ENCODE measurements around the gene TGM1. TPM values are rescaled to one million over a fixed set of nuclear protein-coding genes. Genes with fewer than 3 reads are reported as not detected.
A peak's percentile ranks its signal among the peaks of the same experiment; 100 is the strongest.
"Not testable (repeated sequence)": the region's sequence is repeated elsewhere in the genome, so short reads cannot be mapped to it uniquely, and the experiment has no call there.

Gene TGM1
- total RNA-seq, 1 donor from 2014 or later: 0.64 TPM

DNA sequence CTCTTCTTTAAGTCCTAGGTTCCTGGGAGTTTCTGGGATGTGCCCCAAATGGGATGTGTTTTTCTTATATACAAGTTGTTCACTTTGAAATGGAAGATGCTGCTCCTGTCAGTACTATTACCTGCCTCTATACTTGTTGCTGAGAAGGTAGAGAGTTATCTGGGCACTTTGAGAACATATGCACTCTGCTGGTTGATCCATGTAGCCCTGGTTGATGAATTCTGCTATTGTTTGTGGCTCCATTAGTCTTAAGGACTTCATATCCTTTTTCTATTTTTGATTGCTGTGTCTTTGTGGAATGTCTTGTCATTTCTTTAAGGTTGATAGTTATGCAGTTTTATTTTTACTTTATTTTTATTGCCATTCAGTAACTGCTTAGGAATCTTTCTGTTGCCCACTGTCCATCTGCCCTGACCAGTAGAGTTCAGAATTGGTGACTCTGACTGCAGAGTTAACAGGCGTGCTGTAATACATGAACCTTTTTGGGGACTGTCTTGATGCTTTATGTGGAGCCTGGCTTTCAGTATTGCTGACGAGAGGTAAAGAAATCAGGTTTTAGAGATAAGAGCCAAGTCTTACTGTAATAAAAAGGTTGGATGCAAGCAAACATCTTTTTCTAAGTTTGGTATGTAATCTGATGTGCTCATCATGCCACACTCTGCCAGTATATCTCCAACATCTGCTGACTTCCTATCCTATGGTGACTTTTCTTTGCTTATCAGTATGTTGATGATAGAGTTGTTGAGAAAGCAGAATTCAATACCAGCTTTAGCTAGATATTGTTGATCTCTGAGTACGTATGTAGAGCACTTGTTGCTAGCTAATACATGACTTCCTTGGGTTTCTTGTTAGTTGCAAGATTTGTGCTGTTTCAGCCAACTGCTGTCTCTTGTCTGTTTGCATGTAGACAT lies 28.6 kb downstream of the TGM1 start:
- no peak for DNase-seq (ENCODE audit: low read depth in 2 of 2)

DNA sequence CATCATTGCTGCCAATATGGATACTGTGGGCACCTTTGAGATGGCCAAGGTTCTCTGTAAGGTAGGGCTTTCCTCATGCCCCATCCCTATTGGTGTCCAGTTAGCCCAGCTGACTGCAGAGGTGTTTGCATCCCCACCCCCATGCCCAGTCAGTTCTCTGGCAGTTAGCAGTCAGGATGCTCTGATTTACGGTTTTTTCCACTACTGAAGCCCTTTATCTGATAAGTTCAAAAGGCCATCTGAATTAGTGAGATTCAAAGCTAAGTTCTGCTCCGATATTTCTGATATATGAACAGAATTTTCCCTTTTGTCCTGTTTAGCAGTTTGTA lies 29.5 kb downstream of the TGM1 start:
- peak; percentile 24 to 47 for DNase-seq (ENCODE audit: low read depth in 2 of 2)

DNA sequence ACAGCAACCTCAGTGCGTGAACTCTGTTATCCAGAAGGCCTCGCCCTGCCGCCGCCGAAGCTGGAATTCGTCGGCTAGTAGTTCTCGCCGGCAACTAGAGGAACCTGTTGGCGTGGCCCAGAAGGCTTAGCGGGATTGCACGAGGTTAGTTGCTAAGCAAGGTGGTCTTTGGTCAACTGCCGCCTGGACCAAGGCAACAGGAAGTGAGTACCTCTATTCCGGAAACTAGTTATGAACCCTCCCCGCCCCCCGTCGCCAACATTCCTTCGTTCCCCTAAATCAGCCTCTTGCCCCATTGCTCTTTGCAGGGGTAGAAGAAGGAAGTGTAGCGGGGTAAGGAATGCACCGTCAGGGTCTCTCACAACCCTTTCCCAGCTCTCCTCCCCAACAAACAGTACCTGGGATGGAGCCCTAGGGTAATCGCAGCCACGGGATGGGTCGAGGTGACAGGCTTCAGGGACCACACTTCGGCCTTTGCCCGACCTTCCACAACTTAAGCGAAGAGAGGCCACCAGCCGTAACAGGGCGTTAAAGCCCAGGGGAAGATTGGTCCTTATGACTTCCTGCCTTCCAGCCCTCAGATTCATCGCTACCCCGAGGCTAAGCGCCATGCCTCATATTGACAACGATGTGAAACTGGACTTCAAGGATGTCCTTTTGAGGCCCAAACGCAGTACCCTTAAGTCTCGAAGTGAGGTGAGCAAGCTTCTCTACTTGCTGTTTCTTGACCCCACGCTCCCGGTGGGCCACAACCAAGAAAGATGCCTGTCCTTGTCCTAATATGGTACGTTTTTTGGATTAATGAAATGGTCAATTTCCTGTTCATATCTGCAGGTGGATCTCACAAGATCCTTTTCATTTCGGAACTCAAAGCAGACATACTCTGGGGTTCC lies 30.1 kb downstream of the TGM1 start, which contains the start of gene GMPR2:
TSS of gene GMPR2 (plus strand) at position 285 of the 893 bp plus-strand sequence. CDS start at position 610, 325 bp downstream.
- peak in 1 of 2 donors; percentile 24 for DNase-seq (ENCODE audit: low read depth in 2 of 2)

DNA sequence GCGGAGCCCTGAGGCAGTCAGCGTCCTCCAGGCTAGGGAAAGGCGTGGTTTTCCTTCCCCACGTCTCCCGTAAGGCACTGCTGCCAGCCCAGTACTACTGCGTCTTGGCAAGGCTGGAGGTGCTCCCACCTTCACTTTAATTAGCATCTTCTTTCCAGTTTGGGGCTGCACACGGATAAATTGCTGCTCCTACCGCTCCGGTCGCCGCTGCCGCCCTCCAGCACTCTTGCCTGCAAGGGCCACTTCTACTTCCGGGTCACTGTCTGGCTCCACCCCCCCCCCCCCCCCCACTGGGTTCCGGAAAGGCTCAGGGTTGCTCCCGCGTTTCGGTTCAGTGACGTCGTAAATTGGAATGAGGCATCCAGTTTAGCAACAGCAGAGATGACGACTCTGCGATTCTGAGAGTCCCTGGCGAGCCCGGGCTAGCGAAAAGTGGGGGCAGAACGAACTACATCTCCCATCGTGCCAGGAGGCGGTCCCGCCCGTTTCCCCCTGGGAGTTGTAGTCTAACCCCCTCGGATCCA lies 30.8 kb downstream of the TGM1 start, which contains the start of gene NEDD8:
TSS of gene NEDD8 (minus strand) at position 247 of the 524 bp plus-strand sequence. CDS start at position 147, 100 bp downstream.
- peak; percentile 93 to 96 for DNase-seq (ENCODE audit: low read depth in 2 of 2)

DNA sequence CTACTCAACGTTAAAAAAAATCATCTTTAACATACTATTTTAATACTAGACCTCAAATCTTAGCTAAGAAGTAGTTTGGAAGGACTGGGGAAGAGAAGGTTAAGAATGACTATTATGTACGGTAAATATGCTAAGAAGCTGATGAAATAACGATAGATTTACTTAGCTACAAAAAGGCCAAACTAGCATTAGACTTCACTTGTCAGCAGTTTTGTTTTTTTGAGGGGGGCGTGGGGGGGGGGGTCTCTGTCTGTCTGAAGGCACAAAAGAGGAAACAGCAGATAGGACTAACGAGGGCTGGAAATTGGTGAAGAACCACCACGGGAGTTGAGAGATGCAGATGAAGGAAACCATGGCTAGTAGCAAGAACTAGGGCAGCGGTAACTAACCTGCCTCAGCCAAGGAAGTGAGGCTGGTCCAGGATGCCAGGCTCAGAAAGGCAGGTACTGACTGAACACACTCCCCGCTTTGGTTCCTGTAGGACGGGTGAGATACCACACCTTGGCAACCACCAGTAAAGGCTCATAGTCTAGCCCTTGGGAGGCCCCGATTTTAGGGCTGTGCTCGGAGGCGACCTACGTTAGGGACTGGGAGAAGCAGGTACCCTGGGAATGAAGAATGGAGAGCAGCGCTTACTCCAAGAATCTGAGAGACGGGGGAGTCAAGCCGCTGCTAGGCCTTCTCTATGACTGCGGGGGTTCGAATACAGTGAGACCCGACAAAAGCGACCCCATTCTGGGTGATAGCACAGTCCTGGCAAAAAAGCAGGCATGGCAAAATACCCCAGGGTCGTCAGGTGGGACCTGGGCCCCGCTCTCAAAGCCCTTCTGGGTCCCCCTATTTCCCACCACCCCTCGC lies 31.5 kb downstream of the TGM1 start:
- peak in 1 of 2 donors; percentile 17 for DNase-seq (ENCODE audit: low read depth in 2 of 2)

DNA sequence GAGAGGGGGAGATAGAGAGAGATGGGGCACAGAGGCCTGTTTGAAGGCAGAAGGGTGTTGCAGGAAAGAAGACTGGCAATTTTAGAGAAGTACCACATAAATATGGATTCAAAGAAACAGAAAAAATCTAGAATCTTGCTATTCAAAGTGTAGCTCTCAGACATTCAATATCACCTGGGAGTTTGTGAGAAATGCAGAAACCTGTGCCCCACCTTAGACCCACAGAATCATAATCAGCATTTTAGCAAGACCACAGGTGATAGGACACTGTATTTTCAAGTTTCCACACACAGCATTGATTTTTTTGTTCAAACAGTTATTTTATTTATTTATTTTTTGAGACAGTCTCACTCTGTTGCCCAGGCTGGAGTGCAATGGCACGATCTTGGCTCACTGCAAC lies 34.1 kb downstream of the TGM1 start:
- DNase-seq (ENCODE audit: low read depth in 2 of 2): no peak

DNA sequence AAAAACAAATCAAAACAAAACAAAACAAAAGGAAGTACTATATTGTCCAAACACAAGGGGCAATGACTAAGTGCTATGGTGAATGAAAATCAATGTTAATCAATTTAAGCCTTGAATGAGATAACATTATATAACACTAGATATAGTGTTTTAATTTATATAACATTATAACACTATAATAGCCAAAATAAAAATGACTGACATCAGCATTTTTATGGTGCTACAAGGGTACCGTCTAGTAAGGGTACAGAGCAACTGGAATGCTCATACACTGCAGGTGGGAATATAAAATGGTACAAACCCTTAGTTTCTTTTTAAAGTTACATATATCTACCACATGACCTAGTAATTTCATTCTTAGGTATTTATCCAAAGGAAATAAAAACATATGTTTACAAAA lies 36.5 kb downstream of the TGM1 start:
- no peak for DNase-seq (ENCODE audit: low read depth in 2 of 2)

DNA sequence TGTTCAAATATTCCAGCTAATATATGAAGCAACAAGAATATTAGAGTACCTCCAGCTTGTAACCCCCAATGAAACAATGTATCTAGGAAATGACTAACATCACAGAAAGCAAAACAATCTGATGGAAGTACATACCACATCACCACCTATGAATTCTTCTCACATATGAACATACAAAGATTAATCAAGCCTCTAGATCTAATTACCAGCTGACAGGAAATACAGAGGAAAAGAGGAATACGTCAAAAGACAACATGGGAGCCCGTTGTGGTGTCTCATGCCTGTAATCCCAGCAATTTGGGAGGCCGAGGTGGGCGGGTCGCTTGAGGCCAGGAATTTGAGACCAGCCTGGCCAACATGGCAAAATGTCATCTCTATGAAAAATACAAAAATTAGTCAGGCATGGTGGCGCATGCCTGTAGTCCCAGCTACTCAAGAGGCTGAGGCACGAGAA lies 38.3 kb downstream of the TGM1 start:
- DNase-seq (ENCODE audit: low read depth in 2 of 2): peak; percentile 97 to 98

DNA sequence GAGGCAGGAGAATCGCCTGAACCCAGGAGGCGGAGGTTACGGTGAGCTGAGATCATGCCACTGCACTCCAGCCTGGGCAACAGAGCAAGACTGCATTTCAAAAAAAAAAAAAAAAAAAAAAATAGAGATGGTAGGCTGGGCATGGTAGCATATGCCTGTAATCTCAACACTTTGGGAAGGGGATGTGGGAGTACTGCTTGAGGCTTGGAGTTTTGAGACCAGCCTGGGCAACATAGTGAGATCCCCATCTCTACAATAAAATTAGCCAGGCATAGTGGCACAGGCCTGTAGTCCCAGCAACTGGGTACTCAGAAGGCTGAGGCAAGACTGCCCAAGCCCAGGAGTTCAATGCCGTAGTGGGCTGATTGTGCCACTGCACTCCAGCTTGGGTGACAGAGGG lies 40.0 kb downstream of the TGM1 start:
- DNase-seq (ENCODE audit: low read depth in 2 of 2): not testable (repeated sequence)

DNA sequence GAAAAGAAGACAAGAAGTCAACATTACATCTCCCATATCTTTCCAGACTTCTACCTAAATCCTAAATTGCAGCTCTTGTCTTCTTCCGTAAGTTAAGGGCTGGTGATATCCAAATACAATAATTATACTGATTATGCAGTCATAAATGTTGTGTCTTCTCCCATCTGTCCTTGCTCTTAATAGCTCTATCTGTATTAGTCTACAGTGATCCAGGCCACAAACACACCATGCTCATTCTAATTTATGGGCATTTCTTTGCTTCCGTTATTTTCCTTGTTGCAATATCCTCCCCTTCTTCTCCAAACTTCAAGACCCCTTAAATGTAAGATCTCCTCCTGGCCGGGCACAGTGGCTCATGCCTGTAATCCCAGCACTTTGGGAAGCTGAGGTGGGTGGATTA lies 43.5 kb downstream of the TGM1 start:
- DNase-seq (ENCODE audit: low read depth in 2 of 2): no peak

DNA sequence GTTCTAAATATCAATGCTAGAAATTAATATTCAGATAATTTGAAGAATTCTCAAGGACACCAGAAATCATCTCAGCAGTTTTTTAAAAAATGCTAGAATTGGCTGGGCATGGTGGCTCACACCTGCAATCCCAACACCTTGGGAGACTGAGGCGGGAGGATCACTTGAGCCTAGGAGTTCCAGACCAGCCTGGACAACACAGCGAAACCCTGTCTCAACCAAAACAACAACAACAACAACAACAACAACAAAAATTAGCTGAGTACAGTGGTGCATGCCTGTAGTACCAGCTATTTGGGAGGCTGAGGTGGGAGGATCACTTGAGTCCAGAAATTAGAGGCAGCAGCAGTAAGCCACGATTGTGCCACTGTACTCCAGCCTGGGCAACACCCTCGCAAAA lies 43.9 kb downstream of the TGM1 start:
- no peak for DNase-seq (ENCODE audit: low read depth in 2 of 2)

DNA sequence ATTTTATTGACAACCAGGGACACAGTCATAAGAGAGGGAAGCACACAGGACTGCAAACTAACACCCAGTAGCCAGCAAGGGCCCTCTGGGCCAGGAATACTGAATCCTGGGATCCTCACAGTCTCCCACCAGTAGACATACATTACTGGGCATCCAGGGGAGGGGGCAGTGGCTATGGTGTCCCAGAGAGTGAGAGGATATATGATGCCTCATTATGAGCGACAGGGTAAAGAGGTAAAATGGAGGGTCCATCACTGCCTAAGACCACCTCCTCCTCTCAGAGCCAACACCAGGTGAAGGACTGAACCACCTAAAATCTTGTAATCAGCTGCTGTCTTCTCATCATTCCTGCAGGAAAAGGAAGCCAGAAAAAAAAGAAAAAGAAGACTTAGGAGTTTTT lies 46.1 kb downstream of the TGM1 start:
- not testable (repeated sequence) for DNase-seq (ENCODE audit: low read depth in 2 of 2)

DNA sequence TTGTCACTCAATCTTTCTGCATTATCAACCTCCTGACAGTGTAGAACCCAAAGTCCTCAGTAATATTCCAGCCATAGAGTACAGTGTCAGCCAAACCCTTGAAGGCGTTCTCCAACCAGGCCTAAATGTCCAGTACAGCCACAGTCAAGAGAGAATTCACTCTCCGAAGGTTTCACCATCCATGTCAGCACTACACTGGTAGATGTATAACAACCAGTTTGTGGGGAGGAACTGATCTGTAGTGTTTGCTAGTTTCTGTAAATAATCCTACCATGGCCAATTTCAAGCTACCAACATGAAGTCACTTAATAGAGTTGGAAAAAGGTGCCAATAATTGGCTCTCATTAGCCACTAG lies 46.7 kb downstream of the TGM1 start:
- no peak for DNase-seq (ENCODE audit: low read depth in 2 of 2)

DNA sequence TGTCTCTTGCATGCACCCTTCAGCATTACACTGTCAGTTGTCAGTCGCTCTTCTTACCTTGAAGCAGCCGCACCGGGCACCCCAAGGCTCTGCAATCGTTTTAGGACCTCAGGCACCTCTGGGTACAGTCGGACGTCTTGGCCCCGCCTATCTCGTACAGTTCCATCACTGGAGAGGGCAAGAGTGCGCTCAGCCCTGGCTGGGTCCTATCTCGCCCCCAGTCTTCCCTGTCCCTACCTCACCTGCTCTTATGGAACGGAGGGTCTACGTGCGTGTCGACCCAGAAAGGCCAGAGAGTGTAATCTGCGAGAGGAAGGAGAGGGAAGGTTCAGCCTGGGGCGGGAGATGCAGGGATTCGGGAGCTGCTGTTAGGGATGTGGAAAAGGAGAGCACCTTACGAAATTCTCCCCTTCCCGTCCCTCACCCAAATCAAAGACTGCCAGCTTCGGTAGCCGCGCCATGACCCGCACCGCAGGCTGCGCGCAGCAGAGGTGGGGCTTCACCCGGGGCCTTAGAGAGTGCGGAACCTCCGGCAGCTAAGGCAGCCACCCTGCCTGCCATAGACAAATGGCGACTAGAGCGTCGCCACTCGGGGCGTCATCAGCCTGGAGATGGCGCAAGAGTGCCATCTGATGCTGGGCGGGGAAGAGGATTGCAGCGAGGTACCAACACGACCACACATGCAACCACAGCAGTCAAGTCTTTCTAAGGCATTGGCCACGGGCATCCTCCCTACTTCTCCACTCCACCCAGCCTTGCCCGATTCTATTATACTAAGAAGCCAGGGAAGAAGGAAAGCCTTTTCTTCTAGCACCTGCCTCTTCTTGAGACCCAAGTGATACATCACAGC lies 47.3 kb downstream of the TGM1 start, which contains the start of gene MDP1:
TSS of gene MDP1 (minus strand) at position 572 of the 850 bp plus-strand sequence. CDS start at position 461, 111 bp downstream.
- DNase-seq (ENCODE audit: low read depth in 2 of 2): peak; percentile 83 to 90

DNA sequence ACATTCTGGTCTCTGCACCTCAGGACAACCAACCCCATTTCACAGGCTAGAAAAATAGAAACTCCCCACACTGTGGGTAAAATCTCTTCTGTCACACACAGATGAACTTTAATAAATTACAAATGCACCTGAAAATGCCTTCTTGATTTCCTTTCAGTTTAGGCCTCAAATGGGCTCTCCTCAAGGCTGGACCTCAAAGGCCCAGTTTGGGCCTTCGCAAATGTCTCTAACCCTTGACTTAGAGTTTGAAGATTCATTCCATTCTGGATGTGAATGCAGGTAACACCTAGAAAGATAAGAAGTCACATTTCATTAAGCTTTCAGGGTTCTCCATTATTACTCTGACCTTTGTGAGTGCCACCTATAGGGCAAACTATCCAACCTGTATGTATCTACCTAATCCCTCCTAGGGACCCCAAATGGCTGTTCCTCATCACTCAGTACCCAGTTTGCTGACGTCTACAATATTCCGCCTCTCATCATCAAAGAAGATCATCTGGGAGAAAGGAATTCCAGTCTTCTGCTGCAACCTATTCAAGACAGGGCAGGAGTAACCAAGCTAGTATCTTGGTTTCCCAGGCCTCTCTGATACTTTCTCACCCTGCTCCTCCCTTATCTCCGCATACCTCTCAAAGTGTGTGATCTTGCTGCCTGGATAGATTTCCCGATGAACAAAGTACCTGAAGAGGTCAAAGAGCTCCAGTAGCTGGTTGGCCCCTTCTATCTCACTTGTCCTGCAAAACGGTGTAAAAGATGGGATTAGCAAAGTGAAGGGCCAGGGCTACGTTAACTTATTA lies 48.9 kb downstream of the TGM1 start:
- DNase-seq (ENCODE audit: low read depth in 2 of 2): no peak

DNA sequence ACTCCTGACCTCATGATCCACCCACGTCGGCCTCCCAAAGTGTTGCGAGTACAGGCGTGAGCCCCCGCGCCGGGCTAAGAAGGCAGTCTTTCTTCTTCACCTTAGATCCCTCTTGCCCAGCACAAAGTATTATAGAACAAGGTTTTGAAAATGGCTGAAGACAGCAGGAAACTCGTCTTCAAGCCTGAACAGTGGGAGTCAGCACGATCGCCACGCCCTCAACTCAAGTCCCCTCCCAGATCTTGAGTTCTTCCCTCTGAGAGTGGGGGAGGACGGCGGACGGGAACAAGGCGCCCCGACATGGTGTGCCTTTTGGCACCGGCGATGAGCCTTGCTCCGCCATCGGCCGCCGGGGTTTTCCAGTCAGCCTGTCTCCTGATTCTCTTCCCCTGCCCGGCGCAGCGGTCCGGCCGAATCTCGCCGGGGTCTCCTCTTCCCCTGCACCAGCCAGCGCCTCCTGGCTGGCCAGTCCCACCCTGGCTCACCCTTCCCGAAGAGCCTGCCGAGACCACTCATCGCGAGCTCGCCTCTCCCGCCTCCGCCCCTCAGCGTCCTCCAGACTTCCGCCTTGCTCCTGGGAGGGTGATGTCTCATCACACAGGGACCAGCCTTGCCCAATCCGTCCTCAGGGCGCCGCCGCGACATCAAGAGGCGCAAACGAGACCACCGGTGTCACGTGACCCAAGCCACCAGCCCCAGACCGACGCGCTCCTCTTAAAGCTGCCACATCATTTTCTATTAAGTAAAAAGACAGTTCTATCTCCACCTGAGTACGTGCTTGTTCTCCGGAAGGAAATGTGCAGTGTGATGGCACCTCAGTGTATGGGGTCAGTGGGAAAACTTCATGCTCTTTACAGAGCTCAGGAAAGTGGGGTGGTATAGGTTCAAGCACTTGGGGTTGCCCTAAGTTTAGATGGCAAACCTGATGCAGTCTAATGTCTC lies 49.8 kb downstream of the TGM1 start, which contains the start of gene CHMP4A:
TSS of gene CHMP4A (minus strand) at position 565 of the 942 bp plus-strand sequence. CDS start at position 516, 49 bp downstream.
- peak; percentile 90 to 98 for DNase-seq (ENCODE audit: low read depth in 2 of 2)

DNA sequence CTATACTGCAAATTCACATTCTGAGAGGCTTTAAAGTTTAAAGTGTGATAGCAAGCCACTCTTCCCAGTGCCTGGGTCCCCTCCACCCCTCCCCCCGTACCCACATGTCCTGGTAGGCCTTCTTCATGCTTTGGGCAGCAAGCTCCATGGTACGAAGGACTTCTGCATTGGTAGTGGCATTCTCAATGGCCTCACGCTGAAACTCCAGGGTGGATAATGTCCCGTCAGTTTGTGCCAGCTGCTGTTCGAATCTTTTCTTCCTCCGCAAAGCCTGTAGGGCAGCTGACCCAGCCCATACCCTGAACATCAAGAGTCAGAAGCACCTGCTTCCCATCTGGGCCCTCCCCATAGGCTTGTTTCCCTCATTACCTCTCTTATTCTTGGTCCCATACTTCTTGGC lies 51.7 kb downstream of the TGM1 start:
- DNase-seq (ENCODE audit: low read depth in 2 of 2): no peak

DNA sequence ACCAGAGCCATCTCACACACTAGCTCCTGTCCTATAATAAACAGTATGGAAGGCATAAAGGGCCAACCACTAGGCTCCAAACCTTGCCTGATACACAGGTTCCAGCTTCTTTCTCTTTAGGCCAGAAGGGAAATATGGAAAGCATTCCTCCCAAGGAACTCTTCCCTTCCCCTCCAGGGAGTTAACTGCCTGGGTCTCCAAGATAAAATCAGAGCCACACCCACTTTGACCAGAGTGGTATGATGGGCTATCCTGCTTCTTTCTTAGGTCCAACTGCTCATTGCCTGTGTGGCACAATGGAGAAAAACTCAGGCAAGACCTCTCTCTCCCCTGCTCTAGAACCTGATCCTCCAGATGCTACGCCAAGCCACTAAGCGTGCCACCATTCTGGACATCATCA lies 55.4 kb downstream of the TGM1 start:
- DNase-seq (ENCODE audit: low read depth in 2 of 2): no peak
